GM12865 (cell line): ENCODE results near the gene SDCCAG8.

Experiments
- DNase-seq: peaks from one replicate; pipeline ENCODE4 v3.0.0; 2010; ENCODE audit warnings: low read depth
- H3K4me3 ChIP-seq: 2 replicates; pipeline ENCODE4 v1.5.1; 2011; ENCODE audit warnings: mild to moderate bottlenecking, low read depth, low read length, control low read depth
- CTCF ChIP-seq: IDR thresholded peaks from 2 replicates; pipeline ENCODE4 v1.5.1; 2011; ENCODE audit warnings: low read length, control low read depth, low read depth, inconsistent platforms; ENCODE audit not compliant: insufficient read depth; ENCODE audit errors: missing control alignments

Gene SDCCAG8

GRCh38 chr1:243413431-243414151 lies 157.8 kb downstream of the SDCCAG8 start:
- TF ChIP-seq CTCF: no peak
- DNase-seq: peak; percentile 16
- H3K4me3 ChIP-seq: no peak overlapping the region

- no peak for DNase-seq
- no peak for TF ChIP-seq CTCF
- no peak overlapping the region for H3K4me3 ChIP-seq
Measured at GRCh38 chr1:243414152-243414494, 158.3 kb downstream of the SDCCAG8 start.

DNA sequence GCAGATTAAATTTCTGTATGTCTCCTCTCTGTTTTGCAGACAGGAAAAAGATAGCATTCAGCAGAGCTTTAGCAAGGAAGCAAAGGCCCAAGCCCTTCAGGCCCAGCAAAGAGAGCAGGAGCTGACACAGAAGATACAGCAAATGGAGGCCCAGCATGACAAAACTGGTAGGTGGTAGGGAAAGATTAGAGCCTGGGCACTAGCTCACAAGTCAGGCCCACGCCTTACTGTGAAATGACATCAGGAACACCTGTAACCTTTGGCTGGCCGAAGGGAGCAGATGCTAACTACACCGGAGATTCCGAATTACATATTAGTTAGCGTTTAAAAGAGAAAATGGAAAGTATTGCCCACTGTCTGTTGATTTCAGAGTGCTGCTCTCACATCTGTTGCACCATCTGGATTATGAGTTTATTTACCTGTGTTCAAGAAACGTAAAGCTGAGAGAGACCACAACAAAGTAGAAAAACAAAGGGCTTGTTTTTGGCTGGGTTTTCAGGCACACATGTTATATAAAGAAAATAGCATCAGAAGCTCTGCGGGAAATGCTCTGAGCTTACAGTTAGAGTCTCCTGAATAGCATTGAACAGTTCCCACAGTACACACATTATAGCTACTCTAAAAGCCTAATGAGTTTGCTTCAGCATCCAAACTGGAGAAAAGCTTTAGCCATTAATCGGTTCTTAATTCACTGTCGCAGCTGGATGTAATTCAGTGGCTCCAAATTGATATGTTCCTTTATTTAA lies 160.0 kb downstream of the SDCCAG8 start:
- no peak overlapping the region for H3K4me3 ChIP-seq
- DNase-seq: no peak
- no peak for TF ChIP-seq CTCF

DNA sequence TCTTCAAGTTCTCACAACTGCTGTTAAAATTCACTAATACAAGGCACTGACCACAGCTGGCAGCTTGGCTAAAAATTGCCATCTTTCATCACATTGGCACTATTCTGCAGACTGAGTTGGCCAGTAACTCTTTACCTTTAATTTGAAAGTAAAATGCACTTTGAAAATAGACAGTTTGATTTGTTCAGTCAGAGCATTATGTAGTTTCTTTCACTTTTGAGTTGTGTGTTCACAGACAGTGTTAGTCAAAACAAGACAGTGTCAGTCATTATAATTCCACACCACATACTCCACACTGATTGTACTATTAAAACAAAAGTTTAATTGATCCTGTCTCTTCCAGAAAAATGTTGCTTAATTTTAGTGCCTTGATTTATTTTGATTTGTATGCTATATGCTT lies 160.7 kb downstream of the SDCCAG8 start:
- TF ChIP-seq CTCF: no peak
- no peak overlapping the region for H3K4me3 ChIP-seq
- DNase-seq: peak; percentile 7

- no peak overlapping the region for H3K4me3 ChIP-seq
- no peak for TF ChIP-seq CTCF
- no peak for DNase-seq
Measured at GRCh38 chr1:243420016-243420945, 164.4 kb downstream of the SDCCAG8 start.

- DNase-seq: no peak
- H3K4me3 ChIP-seq: no peak overlapping the region
- TF ChIP-seq CTCF: no peak
Measured at GRCh38 chr1:243420946-243421685, 165.3 kb downstream of the SDCCAG8 start.
